Astrocyte of the hippocampus (primary cell): ENCODE results near the gene SMCO2.

ENCODE experiments used
- DNase-seq: peaks from one replicate; pipeline ENCODE4 v3.0.0; 2011; ENCODE audit warnings: low read depth, low spot score

The SMCO2 gene

GRCh38 chr12:27446436-27446835 lies at the start of gene SMCO2:
Gene SMCO2 (plus strand): TSS chr12:27446736. CDS start chr12:27470632, 23,896 bp downstream.
- DNase-seq: no peak

GRCh38 chr12:27398466-27398865 lies 48.1 kb upstream of the SMCO2 start:
- no peak for DNase-seq

- DNase-seq: no peak
Observed at GRCh38 chr12:27399074-27399473, 47.5 kb upstream of the SMCO2 start.

GRCh38 chr12:27400856-27401354 lies 45.6 kb upstream of the SMCO2 start:
- no peak for DNase-seq

GRCh38 chr12:27412047-27412446 lies 34.5 kb upstream of the SMCO2 start:
- DNase-seq: no peak

- no peak for DNase-seq
Observed at GRCh38 chr12:27422697-27423096, 23.8 kb upstream of the SMCO2 start.

DNA sequence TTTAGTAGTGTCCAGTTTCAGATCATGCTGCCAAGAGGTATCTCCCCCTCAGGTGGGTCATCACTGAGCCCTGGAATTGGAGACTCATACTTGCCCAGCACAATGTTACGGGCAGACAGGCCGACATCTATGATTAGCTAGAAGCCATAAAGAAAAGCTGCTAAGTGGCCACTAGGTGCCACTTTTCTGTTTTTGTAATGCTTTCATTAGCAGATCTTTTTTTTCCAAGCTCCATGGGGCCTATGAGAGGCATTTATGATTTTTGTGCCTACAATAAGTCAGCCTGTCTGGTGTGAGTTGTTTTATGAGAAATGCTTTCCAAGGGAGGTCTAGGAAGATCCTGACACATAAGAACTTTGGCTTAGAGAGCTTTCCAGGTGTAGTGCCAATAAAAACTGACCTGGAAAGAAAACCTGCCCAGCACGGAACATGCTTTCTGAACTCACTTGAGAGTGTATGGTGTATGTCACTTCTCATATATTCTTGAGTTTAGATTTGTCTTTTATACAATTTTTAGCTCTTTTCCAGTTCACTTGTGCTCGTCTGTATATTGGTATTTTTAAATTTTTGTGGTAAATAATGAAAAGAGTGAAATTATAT lies 21.8 kb upstream of the SMCO2 start:
- peak; percentile 71 for DNase-seq

GRCh38 chr12:27425306-27425705 lies 21.2 kb upstream of the SMCO2 start:
- DNase-seq: no peak

- no peak for DNase-seq
Observed at GRCh38 chr12:27426743-27427487, 19.6 kb upstream of the SMCO2 start.

DNA sequence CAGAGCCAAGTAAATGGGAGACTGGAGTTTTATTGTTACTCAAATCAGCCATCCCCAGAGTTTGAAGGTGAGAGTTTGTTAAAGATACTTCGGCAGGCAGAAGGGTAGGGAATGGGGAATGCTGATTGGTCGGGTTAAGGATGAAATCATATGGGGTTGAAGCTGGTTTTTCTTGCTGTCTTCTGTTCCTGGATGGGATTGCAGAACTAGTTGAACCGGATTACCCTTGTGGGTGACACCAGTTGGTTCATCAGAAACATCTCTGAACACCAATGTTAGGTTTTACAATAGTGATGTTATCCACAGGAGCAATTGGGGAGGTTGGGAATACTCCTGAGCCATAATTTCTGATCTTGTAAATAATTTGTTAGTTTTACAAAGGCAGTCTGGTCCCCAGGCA lies 18.7 kb upstream of the SMCO2 start:
- DNase-seq: no peak

DNA sequence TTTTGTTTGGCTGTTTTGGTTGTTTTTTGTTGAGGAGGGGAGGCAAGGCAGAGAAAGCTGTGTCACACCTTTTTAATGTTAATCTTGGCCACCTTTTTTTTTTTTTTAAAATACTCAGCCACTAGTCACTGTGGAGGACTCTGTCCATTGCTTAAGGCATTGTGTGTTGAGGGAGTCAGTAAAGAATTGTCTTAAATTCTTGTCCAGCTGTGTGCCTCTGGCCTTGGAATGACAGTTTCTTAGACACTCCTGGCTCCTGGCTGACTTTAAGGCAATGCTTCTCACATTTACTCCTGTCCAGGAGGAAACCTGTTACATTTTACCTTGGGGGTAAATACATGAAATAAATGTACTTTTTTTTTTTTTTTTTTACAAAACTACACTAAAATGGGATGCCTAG lies 18.1 kb upstream of the SMCO2 start:
- no peak for DNase-seq

DNA sequence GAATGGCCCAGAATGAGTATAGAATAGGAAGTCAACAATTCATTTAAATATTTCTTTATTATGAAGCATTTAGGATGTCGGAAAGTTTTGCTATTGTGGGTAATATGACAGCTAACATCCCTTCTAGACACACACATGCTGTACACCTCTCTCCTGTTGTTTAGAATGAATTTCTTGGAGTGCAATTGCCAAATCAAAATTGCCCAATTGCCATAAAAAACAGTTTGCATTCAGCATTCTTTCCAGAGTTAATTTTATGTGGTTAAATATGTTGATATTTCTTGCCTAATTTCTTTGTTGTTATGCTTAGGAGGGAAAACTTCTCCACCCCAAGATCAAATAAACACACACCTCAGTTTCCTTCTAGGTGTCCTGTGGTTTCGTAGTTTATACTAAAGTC lies 16.9 kb upstream of the SMCO2 start:
- no peak for DNase-seq

GRCh38 chr12:27431185-27431584 lies 15.4 kb upstream of the SMCO2 start:
- DNase-seq: no peak

- DNase-seq: peak; percentile 36
Observed at GRCh38 chr12:27434673-27435565, 11.6 kb upstream of the SMCO2 start.

DNA sequence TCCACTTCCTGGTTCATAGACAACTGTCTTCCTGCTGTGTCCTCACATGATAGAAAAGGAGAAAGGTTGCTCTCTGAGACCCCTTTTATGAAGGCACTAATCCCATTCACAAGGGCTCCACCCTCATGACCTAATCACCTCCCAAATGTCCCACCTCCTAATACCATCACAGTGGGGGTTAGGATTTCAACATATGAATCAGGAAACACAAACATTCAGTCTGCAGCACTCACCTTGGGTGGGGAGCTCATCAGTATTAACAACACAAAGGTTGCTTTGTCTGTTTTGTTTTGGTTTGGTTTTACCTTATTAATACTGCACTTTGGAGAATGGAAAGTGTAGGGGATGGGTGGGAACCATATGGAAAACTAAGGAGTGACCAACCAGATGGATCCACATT lies 10.5 kb upstream of the SMCO2 start:
- no peak for DNase-seq

- no peak for DNase-seq
Observed at GRCh38 chr12:27436768-27437167, 9.8 kb upstream of the SMCO2 start.

GRCh38 chr12:27437839-27438238 lies 8.7 kb upstream of the SMCO2 start:
- DNase-seq: no peak

DNA sequence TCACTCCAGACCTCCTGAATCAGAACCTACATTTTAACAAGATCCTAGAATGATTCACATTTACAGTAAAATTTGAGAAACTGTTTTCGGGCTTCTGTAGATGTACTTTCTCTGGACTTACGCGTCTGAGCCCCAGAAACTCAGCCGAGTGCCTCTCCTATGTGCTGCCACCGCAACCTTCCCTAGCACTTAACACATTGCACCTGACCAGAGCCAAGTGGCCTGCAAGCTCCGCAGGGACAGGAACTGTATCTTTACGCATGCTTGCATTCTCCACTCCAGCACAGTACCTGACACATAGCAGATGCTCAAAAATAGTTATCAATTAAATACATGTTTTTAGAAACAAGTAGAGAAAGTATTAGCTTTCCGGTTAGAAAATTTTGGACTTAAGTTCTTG lies 1.2 kb downstream of the SMCO2 start:
- DNase-seq: no peak

DNA sequence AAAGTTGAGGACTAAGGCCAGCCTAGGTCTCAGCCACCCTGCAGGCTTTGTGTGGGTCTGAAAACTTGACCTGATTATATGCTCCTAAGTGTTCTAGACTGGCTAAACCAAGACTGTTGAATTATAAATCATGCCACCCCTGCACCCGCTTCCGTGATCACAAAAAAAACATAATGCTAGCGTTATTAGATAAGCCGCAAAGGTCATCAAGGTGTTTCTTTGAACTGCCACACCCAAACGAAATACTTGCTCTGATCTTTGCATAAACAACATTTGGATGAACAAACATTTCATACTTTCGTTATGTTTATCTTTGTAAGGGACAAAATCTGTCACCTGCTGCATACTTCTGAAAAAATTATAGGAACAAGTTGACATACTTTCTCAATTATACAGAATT lies 2.5 kb downstream of the SMCO2 start:
- no peak for DNase-seq

DNA sequence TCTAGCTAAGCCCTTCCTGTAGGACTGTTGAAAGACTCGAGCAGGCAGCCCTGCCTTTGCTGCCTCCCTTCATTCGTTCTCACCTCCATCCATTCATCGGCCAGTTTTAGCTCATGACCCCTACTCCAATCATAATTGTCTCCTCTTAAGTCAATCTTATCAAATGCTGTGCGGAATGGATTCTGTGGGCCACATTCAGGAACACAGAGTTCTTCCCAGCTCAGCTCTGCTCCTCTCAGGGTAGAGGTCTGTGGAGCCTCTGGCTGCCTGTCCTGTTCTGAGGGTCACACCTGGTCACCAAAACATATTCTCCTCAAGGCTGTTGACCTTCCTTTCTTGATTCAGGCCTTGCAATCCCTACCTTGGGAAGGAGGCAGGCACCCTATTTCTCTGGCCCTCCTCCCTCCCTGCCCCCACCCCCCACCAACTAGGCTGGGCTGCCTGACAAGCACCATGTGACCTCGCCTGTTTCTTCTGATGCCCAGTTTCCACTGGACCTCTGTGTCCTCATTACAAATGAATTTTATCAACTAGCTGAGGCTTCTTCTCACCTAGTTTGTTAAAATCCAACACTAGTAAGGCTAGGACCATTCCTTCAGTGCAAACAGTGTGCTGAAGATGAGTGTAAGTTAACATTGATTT lies 3.5 kb downstream of the SMCO2 start:
- no peak for DNase-seq

DNA sequence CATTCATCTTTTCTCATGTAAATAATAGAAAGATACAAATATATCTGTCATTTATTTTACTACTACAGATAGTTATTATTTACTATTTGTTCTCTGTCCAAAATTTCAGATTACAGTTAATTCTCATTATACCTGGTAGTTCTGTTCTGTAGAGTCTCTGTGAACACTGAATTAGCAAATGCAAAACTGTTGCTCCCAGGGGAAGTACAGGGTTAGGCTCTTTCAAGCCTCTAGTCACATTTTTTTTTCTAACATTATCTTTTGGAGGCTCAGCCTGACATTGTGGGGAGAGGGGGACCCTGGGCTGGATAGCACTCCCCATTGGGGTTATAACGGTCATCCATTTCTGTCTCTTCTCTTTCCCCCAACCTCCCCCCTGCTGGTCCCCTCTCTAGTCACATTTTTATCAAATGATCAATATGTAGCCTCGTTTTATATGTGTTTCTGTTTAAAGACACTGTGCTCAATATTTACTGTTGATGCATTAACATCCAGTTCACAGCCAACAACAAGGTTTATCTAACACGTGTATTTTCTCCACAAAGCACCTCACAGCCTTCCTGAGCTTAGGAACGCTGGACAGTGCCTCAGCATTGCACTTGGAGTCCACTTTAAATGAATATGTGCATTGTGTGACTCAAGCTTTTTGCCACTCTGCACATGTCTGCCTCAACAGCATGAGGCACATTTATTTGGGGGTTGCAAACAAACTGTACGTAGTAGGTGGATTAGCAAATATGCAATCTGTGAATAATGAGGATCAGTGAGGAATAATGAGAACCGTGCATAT lies 4.7 kb downstream of the SMCO2 start:
- no peak for DNase-seq
